Ishikawa (cell line): ENCODE data around the gene EPHA3.

Experiments
- CEBPB ChIP-seq: IDR thresholded peaks from 2 replicates; pipeline ENCODE4 v1.6.1; 2012
- CREB1 ChIP-seq: IDR thresholded peaks from 2 replicates; pipeline ENCODE4 v1.6.1; 2012; ENCODE audit warnings: low read depth
- EGR1 ChIP-seq: IDR thresholded peaks from 2 replicates; pipeline ENCODE4 v1.6.1; 2012
- EP300 ChIP-seq: IDR thresholded peaks from 2 replicates; pipeline ENCODE4 v1.6.1; 2012; ENCODE audit warnings: borderline replicate concordance
- FOXM1 ChIP-seq: IDR thresholded peaks from 2 replicates; pipeline ENCODE4 v1.6.1; 2012; ENCODE audit warnings: low read depth, borderline replicate concordance
- MAX ChIP-seq: IDR thresholded peaks from 2 replicates; pipeline ENCODE4 v1.6.1; 2012
- NFIC ChIP-seq: IDR thresholded peaks from 2 replicates; pipeline ENCODE4 v1.6.1; 2012
- RAD21 ChIP-seq: IDR thresholded peaks from 2 replicates; pipeline ENCODE4 v1.6.1; 2012; ENCODE audit warnings: low read depth
- REST ChIP-seq: IDR thresholded peaks from 2 replicates; pipeline ENCODE4 v1.6.1; 2012; ENCODE audit warnings: low read depth, mild to moderate bottlenecking
- TAF1 ChIP-seq: IDR thresholded peaks from 2 replicates; pipeline ENCODE4 v1.6.1; 2012; ENCODE audit warnings: low read depth, mild to moderate bottlenecking
- TCF12 ChIP-seq: IDR thresholded peaks from 2 replicates; pipeline ENCODE4 v1.6.1; 2012; ENCODE audit warnings: low read depth
- TEAD4 ChIP-seq: IDR thresholded peaks from 2 replicates; pipeline ENCODE4 v1.6.1; 2012
- YY1 ChIP-seq: IDR thresholded peaks from 2 replicates; pipeline ENCODE4 v1.6.1; 2012; ENCODE audit warnings: low read depth
- ZBTB7A ChIP-seq: IDR thresholded peaks from 2 replicates; pipeline ENCODE4 v1.6.1; 2012; ENCODE audit warnings: low read depth

Gene EPHA3

GRCh38 chr3:89315750-89316470 lies 208.5 kb downstream of the EPHA3 start:
- TF ChIP-seq YY1 (no peak), RAD21 (no peak), MAX (no peak), NFIC (no peak), CEBPB (no peak), TEAD4 (no peak), EGR1 (no peak), REST (no peak)

GRCh38 chr3:89320186-89320585 lies 212.8 kb downstream of the EPHA3 start:
- TF ChIP-seq NFIC (no peak), REST (no peak), CEBPB (no peak), MAX (no peak), TCF12 (no peak), RAD21 (no peak), YY1 (no peak), ZBTB7A (no peak), CREB1 (no peak)

GRCh38 chr3:89326997-89327396 lies 219.6 kb downstream of the EPHA3 start:
- TF ChIP-seq REST: no peak
- no peak for TF ChIP-seq ZBTB7A
- TF ChIP-seq CREB1: no peak
- no peak for TF ChIP-seq TEAD4
- no peak for TF ChIP-seq EP300
- no peak for TF ChIP-seq TAF1
- no peak for TF ChIP-seq YY1
- no peak for TF ChIP-seq CEBPB

GRCh38 chr3:89332386-89332785 lies 225.0 kb downstream of the EPHA3 start:
- TF ChIP-seq MAX (no peak), CEBPB (no peak), REST (no peak), EP300 (no peak), FOXM1 (no peak), TCF12 (no peak), CREB1 (no peak)
